GM10248 (cell line): ENCODE results near the gene FCHO2.

Experiments
- CTCF ChIA-PET: fragments of 300-600 bp; sonication (Branson Sonifier 250); formaldehyde crosslinking; extraction: SDS; loops from one replicate; lab custom pipeline; 2021; ENCODE audit warnings: antibody characterized with exemption; lab: Yijun Ruan, JAX
- POLR2A ChIA-PET: fragments of 350-650 bp; sonication (Branson Sonifier 250); formaldehyde crosslinking; extraction: SDS; loops from one replicate; lab custom pipeline; 2020; ENCODE audit warnings: antibody characterized with exemption; lab: Yijun Ruan, JAX
- DNase-seq: peaks from one replicate; pipeline ENCODE4 v3.0.0; 2012; ENCODE audit errors: extremely low spot score
- TF ChIP-seq, protein P1 (sequence below): IDR thresholded peaks from 2 replicates; pipeline ENCODE4 v1.5.1; 2012; ENCODE audit warnings: mild to moderate bottlenecking, low read depth; ENCODE audit errors: extremely low read depth, missing control alignments, control extremely low read depth

FCHO2 gene

GRCh38 chr5:73117088-73117740 lies 161.4 kb downstream of the FCHO2 start:
- POLR2A ChIA-PET: no interaction called here
- TF ChIP-seq, protein P1, sequence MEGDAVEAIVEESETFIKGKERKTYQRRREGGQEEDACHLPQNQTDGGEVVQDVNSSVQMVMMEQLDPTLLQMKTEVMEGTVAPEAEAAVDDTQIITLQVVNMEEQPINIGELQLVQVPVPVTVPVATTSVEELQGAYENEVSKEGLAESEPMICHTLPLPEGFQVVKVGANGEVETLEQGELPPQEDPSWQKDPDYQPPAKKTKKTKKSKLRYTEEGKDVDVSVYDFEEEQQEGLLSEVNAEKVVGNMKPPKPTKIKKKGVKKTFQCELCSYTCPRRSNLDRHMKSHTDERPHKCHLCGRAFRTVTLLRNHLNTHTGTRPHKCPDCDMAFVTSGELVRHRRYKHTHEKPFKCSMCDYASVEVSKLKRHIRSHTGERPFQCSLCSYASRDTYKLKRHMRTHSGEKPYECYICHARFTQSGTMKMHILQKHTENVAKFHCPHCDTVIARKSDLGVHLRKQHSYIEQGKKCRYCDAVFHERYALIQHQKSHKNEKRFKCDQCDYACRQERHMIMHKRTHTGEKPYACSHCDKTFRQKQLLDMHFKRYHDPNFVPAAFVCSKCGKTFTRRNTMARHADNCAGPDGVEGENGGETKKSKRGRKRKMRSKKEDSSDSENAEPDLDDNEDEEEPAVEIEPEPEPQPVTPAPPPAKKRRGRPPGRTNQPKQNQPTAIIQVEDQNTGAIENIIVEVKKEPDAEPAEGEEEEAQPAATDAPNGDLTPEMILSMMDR: no peak
- CTCF ChIA-PET: no interaction called here

GRCh38 chr5:73118391-73118973 lies 162.6 kb downstream of the FCHO2 start:
- no peak for DNase-seq
- ChIA-PET POLR2A (no interaction called here), CTCF (no interaction called here)
- TF ChIP-seq, protein P1: no peak

More at GRCh38 chr5:73117088-73117740, 161.4 kb downstream of the FCHO2 start:
- no peak for DNase-seq

DNA sequence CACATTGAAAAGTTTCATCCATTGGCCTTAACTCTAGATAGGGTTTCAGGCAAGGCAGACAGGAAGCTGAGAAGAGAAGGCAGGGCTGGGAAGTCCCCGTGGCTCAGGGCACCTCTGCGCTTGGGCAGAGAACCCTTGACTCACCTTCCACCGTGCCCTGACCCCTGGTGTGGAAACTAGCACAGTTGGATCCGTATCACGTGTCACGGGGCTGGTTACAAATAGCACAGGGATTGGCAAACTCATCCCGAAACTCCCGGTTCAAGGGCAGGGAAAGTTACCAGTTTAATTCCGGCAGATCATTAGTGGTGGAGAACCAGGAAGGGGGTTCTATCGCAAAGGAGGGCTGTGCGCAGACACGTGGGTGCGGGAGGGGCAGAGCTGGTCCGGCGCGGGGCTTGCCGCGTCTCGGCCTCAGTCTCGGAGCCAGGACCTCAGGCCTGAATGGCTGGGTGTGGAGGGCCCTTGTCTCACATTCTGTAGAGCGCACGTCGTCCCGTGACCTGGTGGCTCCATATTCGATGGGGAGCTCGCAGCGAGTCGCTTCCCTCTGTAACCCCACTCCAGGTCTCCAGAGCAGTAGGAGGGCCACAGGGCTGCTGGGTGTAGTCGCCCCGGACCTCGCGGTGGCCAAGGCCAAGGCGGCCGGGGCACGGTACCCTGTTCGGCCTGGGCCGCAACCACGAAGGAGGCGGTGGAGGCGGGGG lies 163.8 kb downstream of the FCHO2 start:
- POLR2A ChIA-PET: no interaction called here
- TF ChIP-seq, protein P1: no peak
- DNase-seq: no peak
- CTCF ChIA-PET: no interaction called here

GRCh38 chr5:73120222-73121118 lies 164.6 kb downstream of the FCHO2 start, which contains the start of gene TMEM171:
TMEM171 (plus strand) TSS chr5:73120575; CDS start chr5:73123374, 2,799 bp downstream.
- CTCF ChIA-PET: no interaction called here
- POLR2A ChIA-PET: no interaction called here

DNA sequence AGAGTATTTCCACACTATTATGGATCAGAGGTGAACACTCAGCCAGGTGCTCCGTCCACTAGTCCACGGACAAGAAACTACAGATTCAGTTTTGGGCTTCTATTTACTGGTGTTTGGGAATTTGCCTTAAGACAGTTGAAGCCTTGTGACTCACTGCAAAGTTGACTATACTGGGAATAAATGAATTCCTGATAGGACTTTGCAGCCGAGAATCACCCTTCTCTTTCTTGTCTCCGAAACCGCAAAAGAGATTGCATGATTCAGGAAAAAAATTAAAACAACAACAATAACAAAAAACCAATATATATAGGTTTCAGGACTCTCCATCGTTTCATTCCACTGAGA lies 165.2 kb downstream of the FCHO2 start:
- CTCF ChIA-PET: no interaction called here
- POLR2A ChIA-PET: no interaction called here
- DNase-seq: no peak
- TF ChIP-seq, protein P1: no peak

More at GRCh38 chr5:73120222-73121118, 164.6 kb downstream of the FCHO2 start, which contains the start of gene TMEM171:
- DNase-seq: no peak
- TF ChIP-seq, protein P1: no peak
